Natural killer cell (primary cell): ENCODE measurements around the gene OLFML2A. TPM values are rescaled to one million over a fixed set of nuclear protein-coding genes. Genes with fewer than 3 reads are reported as not detected.

ENCODE experiments used
- ATAC-seq, 3 donors: fragments of 150-1000 bp in 2 of 3; fragments of 200-7000 bp in 1 of 3; cut with Tn5 transposase; 1 replicate in 1 of 3; 2 replicates in 2 of 3; pipeline ENCODE4 v1.10.0; 2021; ENCODE audit warnings: mild to moderate bottlenecking in 2 of 3, moderate library complexity in 2 of 3
- DNase-seq, 2 donors: peaks; one replicate each; pipeline versions ENCODE4 v3.0.0 to v3.0.0-alpha.2; 2013 to 2021; ENCODE audit warnings: mixed read lengths in 1 of 2
- H3K27ac ChIP-seq: one replicate; pipeline ENCODE4 v1.5.1; 2013; ENCODE audit warnings: mild to moderate bottlenecking, low read length
- H3K27me3 ChIP-seq: one replicate; pipeline ENCODE4 v1.6.1; 2013; ENCODE audit warnings: low read length; ENCODE audit not compliant: control insufficient read depth, insufficient read depth
- H3K36me3 ChIP-seq: one replicate; pipeline ENCODE4 v1.6.1; 2013; ENCODE audit warnings: low read length; ENCODE audit not compliant: control insufficient read depth, insufficient read depth
- H3K4me1 ChIP-seq: one replicate; pipeline ENCODE4 v1.6.1; 2013; ENCODE audit warnings: low read length; ENCODE audit not compliant: control insufficient read depth, insufficient read depth
- H3K4me3 ChIP-seq: one replicate; pipeline ENCODE4 v1.5.1; 2013; ENCODE audit warnings: low read length
- H3K9me3 ChIP-seq: one replicate; pipeline ENCODE4 v1.6.1; 2013; ENCODE audit warnings: low read length; ENCODE audit not compliant: control insufficient read depth, insufficient read depth
- H3K27ac Mint-ChIP-seq, 2 donors: one replicate each; pipeline ENCODE4 v1.8.0; 2022; ENCODE audit warnings: mild to moderate bottlenecking in 2 of 2, mixed read lengths in 2 of 2, moderate library complexity in 1 of 2
- H3K27me3 Mint-ChIP-seq, 2 donors: one replicate each; pipeline ENCODE4 v1.8.0; 2022; ENCODE audit warnings: low read depth in 2 of 2, mixed read lengths in 2 of 2
- H3K36me3 Mint-ChIP-seq: one replicate; pipeline ENCODE4 v1.8.0; 2022; ENCODE audit warnings: mixed read lengths
- H3K4me1 Mint-ChIP-seq, 2 donors: one replicate each; pipeline ENCODE4 v1.8.0; 2022; ENCODE audit warnings: mixed read lengths in 2 of 2
- H3K4me3 Mint-ChIP-seq: one replicate; pipeline ENCODE4 v1.8.0; 2022; ENCODE audit warnings: mild to moderate bottlenecking, moderate library complexity, mixed read lengths
- H3K9me3 Mint-ChIP-seq, 2 donors: one replicate each; pipeline ENCODE4 v1.8.0; 2022; ENCODE audit warnings: mixed read lengths in 2 of 2
- CTCF ChIP-seq: fragments of 200-600 bp; IDR thresholded peaks from one replicate; pipeline ENCODE4 v1.8.0; 2022; ENCODE audit warnings: antibody characterized with exemption
- WGBS: methylation state at CpG from one replicate; pipeline ENCODE4 v1.1.7; 2013; ENCODE audit warnings: missing lambda C conversion rate; ENCODE audit not compliant: insufficient coverage; 5-methylcytosine and 5-hydroxymethylcytosine counted together
- intact Hi-C: fragments of 100-400 bp; cut with micrococcal nuclease; formaldehyde crosslinking; loops from one replicate; pipeline ENCODE4 v1.14.2; 2022
- total RNA-seq, 4 donors: library from RNA; stranded (reverse); fragments of 120-200 nt in 1 of 4; gene quantifications; one replicate each; pipeline versions ENCODE4 v1.2.3 to v1.2.4, GENCODE V29; 2013 to 2022

OLFML2A gene
- total RNA-seq, 3 donors from 2014 or later (not counting 1 experiment from before 2014, with no cell fraction given), result not detected

- intact Hi-C loops, result no loop called here
- Mint-ChIP-seq H3K4me1 (no peaks in the 10 kb centered on the region), H3K4me3 (no peak overlapping the region), H3K36me3 (no peaks in the 10 kb centered on the region), H3K27ac (no peak overlapping the region), H3K9me3 (no peaks in the 10 kb centered on the region), H3K27me3 (peaks cover 51 to 86% of the 10 kb centered on the region in 2 donors)
- H3K27me3 ChIP-seq, result peaks cover 24% of the 10 kb centered on the region
- H3K4me1 ChIP-seq, result no peaks in the 10 kb centered on the region
- ATAC-seq (no peak), DNase-seq (no peak)
- H3K27ac ChIP-seq, result no peak overlapping the region
- H3K4me3 ChIP-seq, result no peak overlapping the region
- no peaks in the 10 kb centered on the region for H3K36me3 ChIP-seq
- TF ChIP-seq CTCF, result no peak
- H3K9me3 ChIP-seq, result no peaks in the 10 kb centered on the region
These were observed 18.2 kb upstream of the OLFML2A start for GRCh38 chr9:124758691-124759090.

GRCh38 chr9:124759327-124759726 lies 17.6 kb upstream of the OLFML2A start:
- no peak overlapping the region for H3K4me3 Mint-ChIP-seq
- H3K9me3 ChIP-seq, result no peaks in the 10 kb centered on the region
- no peak overlapping the region for H3K27ac ChIP-seq
- WGBS, result 93% methylated on average over 2 of the region's 2 CpGs
- peaks cover 53 to 86% of the 10 kb centered on the region in 2 donors for H3K27me3 Mint-ChIP-seq
- intact Hi-C loops, result no loop called here
- ATAC-seq, result no peak
- peaks cover 22% of the 10 kb centered on the region for H3K27me3 ChIP-seq
- no peaks in the 10 kb centered on the region for H3K36me3 Mint-ChIP-seq
- no peaks in the 10 kb centered on the region for H3K36me3 ChIP-seq
- H3K4me1 Mint-ChIP-seq, result no peaks in the 10 kb centered on the region
- TF ChIP-seq CTCF, result no peak
- H3K9me3 Mint-ChIP-seq, result no peaks in the 10 kb centered on the region
- H3K27ac Mint-ChIP-seq, result no peak overlapping the region
- H3K4me3 ChIP-seq, result no peak overlapping the region
- H3K4me1 ChIP-seq, result no peaks in the 10 kb centered on the region
- DNase-seq, result no peak

GRCh38 chr9:124760719-124761118 lies 16.2 kb upstream of the OLFML2A start:
- ATAC-seq (no peak), DNase-seq (no peak)
- H3K4me1 Mint-ChIP-seq, result no peaks in the 10 kb centered on the region
- H3K4me3 Mint-ChIP-seq, result no peak overlapping the region
- intact Hi-C loops, result no loop called here
- Histone ChIP-seq H3K36me3 (no peaks in the 10 kb centered on the region), H3K9me3 (no peaks in the 10 kb centered on the region), H3K4me1 (no peaks in the 10 kb centered on the region), H3K27ac (no peak overlapping the region), H3K27me3 (peaks cover 22% of the 10 kb centered on the region), H3K4me3 (no peak overlapping the region)
- no peaks in the 10 kb centered on the region for H3K36me3 Mint-ChIP-seq
- H3K27ac Mint-ChIP-seq, result no peak overlapping the region
- 100% methylated on average over 2 of the region's 2 CpGs for WGBS
- no peak for TF ChIP-seq CTCF
- H3K9me3 Mint-ChIP-seq, result no peaks in the 10 kb centered on the region
- peaks cover 43 to 84% of the 10 kb centered on the region in 2 donors for H3K27me3 Mint-ChIP-seq

GRCh38 chr9:124761196-124761595 lies 15.7 kb upstream of the OLFML2A start:
- H3K27me3 Mint-ChIP-seq, result peaks cover 43 to 84% of the 10 kb centered on the region in 2 donors
- H3K4me1 Mint-ChIP-seq, result no peaks in the 10 kb centered on the region
- no peak overlapping the region for H3K4me3 ChIP-seq
- DNase-seq (no peak), ATAC-seq (no peak)
- intact Hi-C loops, result no loop called here
- H3K36me3 ChIP-seq, result no peaks in the 10 kb centered on the region
- no peak overlapping the region for H3K27ac ChIP-seq
- no peak for TF ChIP-seq CTCF
- H3K4me1 ChIP-seq, result no peaks in the 10 kb centered on the region
- H3K36me3 Mint-ChIP-seq, result no peaks in the 10 kb centered on the region
- 74% methylated on average over 2 of the region's 2 CpGs for WGBS
- no peak overlapping the region for H3K27ac Mint-ChIP-seq
- H3K9me3 ChIP-seq, result no peaks in the 10 kb centered on the region
- H3K9me3 Mint-ChIP-seq, result no peaks in the 10 kb centered on the region
- peaks cover 26% of the 10 kb centered on the region for H3K27me3 ChIP-seq
- H3K4me3 Mint-ChIP-seq, result no peak overlapping the region
